Adrenal gland (tissue), 12 donors: Measurements from ENCODE around the gene SLC47A1. TPM values are rescaled to one million over a fixed set of nuclear protein-coding genes. Genes with fewer than 3 reads are reported as not detected.
A peak's percentile ranks its signal among the peaks of the same experiment; 100 is the strongest.

Experiments
- DNase-seq, 7 donors: peaks; one replicate each; pipeline ENCODE4 v3.0.0-alpha.2; 2019 to 2020
- H3K27ac ChIP-seq, 5 donors: fragments of 200-600 bp; sonication (generic) in 4 of 5; 1 replicate in 3 of 5; 2 replicates in 2 of 5; pipeline versions ENCODE4 v1.5.1 to v1.8.0; 2016 to 2020; ENCODE audit warnings: mild to moderate bottlenecking in 1 of 5
- H3K27me3 ChIP-seq: fragments of 200-600 bp; 2 replicates; pipeline ENCODE4 v1.8.0; 2021
- H3K36me3 ChIP-seq, 2 donors: fragments of 200-600 bp; replicated peaks in 1 of 2; 1 replicate in 1 of 2; 2 replicates in 1 of 2; pipeline versions ENCODE4 v1.5.1 to v1.8.0; 2018 to 2022
- H3K4me1 ChIP-seq, 2 donors: fragments of 200-600 bp; replicated peaks in 1 of 2; 1 replicate in 1 of 2; 2 replicates in 1 of 2; pipeline versions ENCODE4 v1.5.1 to v1.8.0; 2018 to 2021
- H3K4me3 ChIP-seq, 4 donors: fragments of 200-600 bp; sonication (generic) in 3 of 4; one replicate each; pipeline ENCODE4 v1.5.1; 2016 to 2018
- H3K9me3 ChIP-seq, 3 donors: fragments of 200-600 bp; sonication (generic) in 1 of 3; replicated peaks in 1 of 3; 1 replicate in 2 of 3; 2 replicates in 1 of 3; pipeline versions ENCODE4 v1.5.1 to v1.8.0; 2016 to 2021
- POLR2A ChIP-seq, 2 donors: fragments of 450-650 bp; IDR thresholded peaks; one replicate each; pipeline ENCODE4 v1.6.1; 2017; ENCODE audit warnings: antibody characterized with exemption in 2 of 2, mild to moderate bottlenecking in 2 of 2, moderate library complexity in 1 of 2
- WGBS, 4 donors: extraction: QIAGEN DNeasy Blood & Tissue Kit in 2 of 4; methylation state at CpG; one replicate each; pipeline versions ENCODE4 v1.1.5 to v1.1.7; 2013 to 2017; 5-methylcytosine and 5-hydroxymethylcytosine counted together
- intact Hi-C, 2 donors: fragments of 100-400 bp; cut with DNase I; formaldehyde crosslinking; loops; one replicate each; pipeline versions ENCODE4 v1.14.1 to v1.15.0; 2022 to 2023
- polyA plus RNA-seq, 3 donors: library from polyadenylated mRNA; stranded (reverse); fragments of 200-250 nt in 2 of 3; fragments of 350-450 nt in 1 of 3; fragmentation: Illumina TruSeq in 1 of 3; extraction: RNeasy Lipid Tissue Mini Kit (QIAGEN cat#74804) in 1 of 3; gene quantifications; one replicate each; pipeline ENCODE4 v1.2.3, GENCODE V29; 2013 to 2014
- total RNA-seq, 9 donors: library from RNA; depleted of rRNA in 4 of 9; stranded (reverse); fragments of >200 nt in 4 of 9; fragments of 120-200 nt in 1 of 9; fragmentation: NEBNext Ultra II Directional in 1 of 9; extraction: Animal tissue kit (Norgen Biotek cat#: 25700) in 1 of 9; gene quantifications; one replicate each; pipeline versions ENCODE4 v1.1.0 to v1.2.4, GENCODE V29; 2013 to 2023
- TF ChIP-seq, protein P1 (sequence below), 6 experiments: fragments of 450-650 bp in 4 of 6; fragments of 200-600 bp in 2 of 6; sonication (generic) in 1 of 6; IDR thresholded peaks; 1 replicate in 5 of 6; 2 replicates in 1 of 6; pipeline versions ENCODE4 v1.5.1 to v1.8.0; 2016 to 2021; ENCODE audit warnings: antibody characterized with exemption in 6 of 6, mild to moderate bottlenecking in 2 of 6, moderate library complexity in 1 of 6
- donor health status: healthy with polysubstance abuse.
- donor health status: Bipolar disorder and iron deficiency.
- donor health status: DM: yes; HTN: yes; CAD: no.
- donor health status: DM: no; HTN: no; CAD: no.
- donor health status: DM: no; HTN: no; CAD: no.
- donor health status: DM: yes; HTN: yes; CAD: no.

SLC47A1 gene
- total and polyA plus RNA-seq, 12 donors, result 90.1 to 630 (median 166) TPM

DNA sequence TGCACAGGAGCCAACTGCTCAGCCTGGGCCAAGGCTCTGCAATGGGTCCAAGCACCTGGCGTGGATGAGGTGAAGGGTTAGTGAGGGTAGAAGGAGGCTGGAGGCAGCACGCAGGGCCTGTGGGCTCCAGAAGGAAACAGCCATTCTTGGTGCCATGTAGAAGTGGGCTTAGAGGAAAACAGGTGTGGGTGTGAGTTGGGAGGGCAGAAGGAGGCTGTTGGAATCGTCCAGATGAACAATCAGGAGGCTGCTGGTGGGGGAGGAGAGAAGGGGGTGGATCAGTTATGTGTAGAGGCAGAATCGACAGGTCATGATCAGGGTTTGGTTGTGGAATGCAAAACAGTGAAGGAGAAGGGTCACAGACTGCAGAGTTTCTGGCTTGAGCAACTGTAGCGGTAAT is 63.2 kb downstream of the SLC47A1 start:
- TF ChIP-seq, protein P1, sequence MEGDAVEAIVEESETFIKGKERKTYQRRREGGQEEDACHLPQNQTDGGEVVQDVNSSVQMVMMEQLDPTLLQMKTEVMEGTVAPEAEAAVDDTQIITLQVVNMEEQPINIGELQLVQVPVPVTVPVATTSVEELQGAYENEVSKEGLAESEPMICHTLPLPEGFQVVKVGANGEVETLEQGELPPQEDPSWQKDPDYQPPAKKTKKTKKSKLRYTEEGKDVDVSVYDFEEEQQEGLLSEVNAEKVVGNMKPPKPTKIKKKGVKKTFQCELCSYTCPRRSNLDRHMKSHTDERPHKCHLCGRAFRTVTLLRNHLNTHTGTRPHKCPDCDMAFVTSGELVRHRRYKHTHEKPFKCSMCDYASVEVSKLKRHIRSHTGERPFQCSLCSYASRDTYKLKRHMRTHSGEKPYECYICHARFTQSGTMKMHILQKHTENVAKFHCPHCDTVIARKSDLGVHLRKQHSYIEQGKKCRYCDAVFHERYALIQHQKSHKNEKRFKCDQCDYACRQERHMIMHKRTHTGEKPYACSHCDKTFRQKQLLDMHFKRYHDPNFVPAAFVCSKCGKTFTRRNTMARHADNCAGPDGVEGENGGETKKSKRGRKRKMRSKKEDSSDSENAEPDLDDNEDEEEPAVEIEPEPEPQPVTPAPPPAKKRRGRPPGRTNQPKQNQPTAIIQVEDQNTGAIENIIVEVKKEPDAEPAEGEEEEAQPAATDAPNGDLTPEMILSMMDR (IDR thresholded peaks at IDR 0.05), result no peak
- no peak for TF ChIP-seq POLR2A (IDR thresholded peaks at IDR 0.05)
- WGBS, 4 donors, result 80 to 85% (median 85%) methylated on average over 5 of the region's 5 CpGs
- intact Hi-C loops, result no loop called here

DNA sequence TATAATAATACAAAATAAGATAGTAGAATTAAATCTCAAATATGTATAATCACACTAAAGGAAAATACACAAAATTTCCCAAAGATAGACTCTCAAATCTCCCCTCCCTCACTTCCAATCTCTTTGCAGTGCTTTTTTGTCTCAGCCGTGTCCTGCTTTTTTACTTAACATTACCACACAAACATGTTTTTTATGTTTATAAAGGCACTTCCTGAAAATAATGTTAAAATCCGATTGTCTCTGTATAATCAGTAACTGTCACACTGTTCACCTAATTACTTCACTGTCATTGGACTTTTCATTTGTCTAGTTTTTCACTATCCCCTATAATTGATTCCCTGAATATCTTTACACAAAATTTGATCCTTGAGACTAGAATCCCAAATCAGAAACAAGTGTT is 76.7 kb downstream of the SLC47A1 start:
- Histone ChIP-seq H3K27me3 (no peaks in the 10 kb centered on the region), H3K27ac (no peak overlapping the region), H3K36me3 (no peaks in the 10 kb centered on the region), H3K4me3 (no peak overlapping the region), H3K9me3 (no peaks in the 10 kb centered on the region), H3K4me1 (peaks cover 13 to 15% of the 10 kb centered on the region in 2 donors)
- TF ChIP-seq POLR2A (IDR thresholded peaks at IDR 0.05), result no peak
- TF ChIP-seq, protein P1 (IDR thresholded peaks at IDR 0.05), result no peak
- intact Hi-C loops, result no loop called here
- no peak for DNase-seq
- 27 to 53% (median 48%) methylated on average over 2 of the region's 2 CpGs for WGBS, 4 donors

More for the DNA sequence above, 63.2 kb downstream of the SLC47A1 start:
- H3K27me3 ChIP-seq, result no peaks in the 10 kb centered on the region
- H3K27ac ChIP-seq, result no peak overlapping the region
- H3K4me1 ChIP-seq, result no peaks in the 10 kb centered on the region
- no peaks in the 10 kb centered on the region for H3K9me3 ChIP-seq
- no peak for DNase-seq
- H3K36me3 ChIP-seq, result no peaks in the 10 kb centered on the region
- H3K4me3 ChIP-seq, result no peak overlapping the region

DNA sequence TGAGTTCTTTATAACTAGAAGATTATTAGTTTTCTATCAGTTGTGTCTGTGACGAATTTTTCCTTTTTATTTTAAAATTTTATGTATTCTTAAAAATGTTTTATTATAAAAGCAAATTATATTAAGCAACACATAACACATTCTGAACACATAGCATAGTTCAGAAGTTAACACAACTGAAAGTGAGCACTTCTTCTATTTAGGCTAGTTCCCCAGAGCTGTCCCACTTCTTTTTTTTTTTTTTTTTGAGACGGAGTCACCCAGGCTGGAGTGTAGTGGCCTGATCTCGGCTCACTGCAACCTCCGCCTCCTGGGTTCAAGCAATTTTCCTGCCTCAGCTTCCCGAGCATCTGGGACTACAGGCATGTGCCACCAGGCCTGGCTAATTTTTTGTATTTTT is 77.2 kb downstream of the SLC47A1 start:
- H3K27ac ChIP-seq, result peak overlapping the region in 1 of 5 donors; percentile 6
- H3K4me3 ChIP-seq, result no peak overlapping the region
- peaks cover 13 to 15% of the 10 kb centered on the region in 2 donors for H3K4me1 ChIP-seq
- 74 to 81% (median 80%) methylated on average over 5 of the region's 5 CpGs for WGBS, 4 donors
- H3K36me3 ChIP-seq, result no peaks in the 10 kb centered on the region
- H3K27me3 ChIP-seq, result no peaks in the 10 kb centered on the region
- no peaks in the 10 kb centered on the region for H3K9me3 ChIP-seq
- TF ChIP-seq, protein P1 (IDR thresholded peaks at IDR 0.05), result no peak
- no peak for TF ChIP-seq POLR2A (IDR thresholded peaks at IDR 0.05)
- DNase-seq, result no peak
- intact Hi-C loops, result no loop called here

DNA sequence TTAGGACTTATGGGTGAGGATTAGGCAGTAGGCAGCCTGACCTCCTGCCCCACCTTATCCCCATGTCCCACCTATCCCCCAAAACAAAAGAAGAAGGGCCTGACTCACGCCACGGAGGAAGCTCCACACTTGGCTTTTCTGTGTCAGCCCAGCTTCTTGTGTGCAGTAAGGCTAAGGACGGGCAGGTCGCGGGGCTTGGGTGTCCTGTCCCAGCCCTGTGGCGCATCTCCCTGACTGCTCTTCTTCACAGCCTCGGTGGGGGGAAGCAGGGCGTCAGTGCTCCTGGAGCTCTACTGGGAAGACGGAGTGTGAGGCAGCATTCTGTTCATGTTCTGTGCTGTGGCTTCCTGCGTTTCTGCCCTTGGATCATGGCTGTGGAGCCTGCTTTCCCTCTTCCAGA is 80.3 kb downstream of the SLC47A1 start:
- H3K27ac ChIP-seq, result peak overlapping the region in 3 of 5 donors; percentile 30 to 82 (median 51)
- H3K4me3 ChIP-seq, result no peak overlapping the region
- H3K36me3 ChIP-seq, result no peaks in the 10 kb centered on the region
- 65 to 81% (median 70%) methylated on average over 7 to 10 of the region's 10 CpGs for WGBS, 4 donors
- intact Hi-C loops, result no loop called here
- H3K4me1 ChIP-seq, result peaks cover 13 to 15% of the 10 kb centered on the region in 2 donors
- H3K27me3 ChIP-seq, result no peaks in the 10 kb centered on the region
- DNase-seq, result peak in 5 of 7 donors; percentile 20 to 39 (median 35)
- TF ChIP-seq, protein P1 (IDR thresholded peaks at IDR 0.05), result no peak
- no peak for TF ChIP-seq POLR2A (IDR thresholded peaks at IDR 0.05)
- peaks cover 0 to 3% (median 0%) of the 10 kb centered on the region in 3 donors for H3K9me3 ChIP-seq
